Measurements from ENCODE around the gene ROR1. TPM values are rescaled to one million over a fixed set of nuclear protein-coding genes. Genes with fewer than 3 reads are reported as not detected.

The ROR1 gene
- polyA plus RNA-seq, 1 of the 3 experiments (the other 2 are of a cell fraction) = 4.0 TPM

DNA sequence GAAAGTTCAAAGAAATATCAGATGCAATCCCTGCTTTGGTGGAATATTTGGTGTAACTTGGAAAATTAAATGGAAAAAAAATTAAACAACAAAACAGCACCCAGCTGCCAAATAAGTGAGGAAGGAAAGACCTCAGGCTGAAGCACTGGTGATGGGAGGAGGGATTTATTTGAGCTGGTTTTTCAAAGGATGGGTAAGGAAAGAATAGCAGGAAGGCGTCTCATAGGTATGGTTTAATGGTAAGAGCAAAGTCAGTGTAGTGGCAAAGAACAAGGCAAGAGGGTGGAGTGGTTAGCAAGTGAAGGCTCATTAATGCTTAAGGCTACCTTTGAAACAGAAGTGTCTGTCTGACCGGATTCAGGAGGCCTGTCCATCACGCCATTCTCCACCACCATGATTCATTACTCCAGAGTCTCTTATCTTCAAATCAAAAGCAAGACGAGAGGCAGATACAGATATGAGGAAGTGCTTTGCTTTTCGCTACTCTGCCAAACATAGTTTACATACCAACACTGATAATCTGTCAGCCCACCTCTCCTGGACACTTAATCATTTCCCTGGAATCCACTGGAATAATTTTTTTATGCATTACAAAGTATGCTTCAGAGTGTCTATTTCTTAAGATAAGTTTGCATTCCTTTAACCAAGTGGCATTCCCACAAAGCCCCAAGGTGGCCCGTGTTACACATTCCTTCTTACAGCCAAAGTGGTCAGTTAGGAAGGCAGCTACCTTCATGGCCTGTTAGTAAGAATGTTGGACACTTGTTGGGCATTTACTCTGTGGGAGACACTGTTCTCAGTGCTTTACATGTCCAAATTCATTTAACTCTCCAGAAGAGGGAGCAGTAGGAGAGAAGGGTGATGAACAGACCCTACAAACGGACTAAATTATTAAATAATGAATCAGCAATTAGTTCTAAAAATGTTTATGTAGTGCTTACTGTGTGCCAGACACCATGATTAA, 146.6 kb downstream of the ROR1 start:
- Histone ChIP-seq H3K4me1 (ENCODE audit: control insufficient read depth in 1 of 2, insufficient read depth in 2 of 2, low read depth in 1 of 2, low read length in 1 of 2) (peaks cover 4 to 27% of the 10 kb centered on the region in 2 experiments; a peak in 3 of 4 replicates), H3K4me3 (ENCODE audit: low read depth in 2 of 2, low read length in 1 of 2) (no peak overlapping the region), H3K27me3 (ENCODE audit: insufficient read depth) (no peaks in the 10 kb centered on the region), H3K9me2 (no peaks in the 10 kb centered on the region), H3K9me3 (no peaks in the 10 kb centered on the region), H4K20me1 (ENCODE audit: insufficient read depth) (no peaks in the 10 kb centered on the region), H3K36me3 (replicated peaks in 1 of 2; ENCODE audit: control insufficient read depth in 1 of 2, insufficient read depth in 2 of 2, low read length in 1 of 2) (no peaks in the 10 kb centered on the region), H3K4me2 (peak overlapping the region; percentile 30), H3K79me2 (ENCODE audit: insufficient read depth) (no peaks in the 10 kb centered on the region), H3K27ac (ENCODE audit: low read depth in 2 of 2, low read length in 1 of 2) (peak overlapping the region; percentile 54 to 87), H3K9ac (no peak overlapping the region), H2AFZ (ENCODE audit: low read depth) (no peak overlapping the region), H3F3A (replicated peaks; ENCODE audit: insufficient read depth) (peaks cover 15% of the 10 kb centered on the region)
- DNase-seq = no peak
- ChIA-PET POLR2A (interaction anchor here (0.6 kb wide), 1 partner anchor 196 kb away, joined by 3 read pairs; no protein-coding TSS in a partner anchor), CTCF (interaction anchor here (0.6 to 3.5 kb wide), 10 partner anchors 10 to 246 kb away, joined by 3 to 16 read pairs (median 3); no protein-coding TSS in a partner anchor)
- WGBS (ENCODE audit: low lambda C conversion rate) = 12% methylated on average over 7 of the region's 7 CpGs
- TF ChIP-seq NRF1 (IDR thresholded peaks at IDR 0.05; ENCODE audit: low read depth, low read length) = no peak
- TF ChIP-seq RCOR1 (IDR thresholded peaks at IDR 0.05; ENCODE audit: low read length) = no peak
- no peak for TF ChIP-seq RFX5 (IDR thresholded peaks at IDR 0.05; ENCODE audit: low read length)
- TF ChIP-seq FOXJ3 (CRISPR knock-in tag; IDR thresholded peaks at IDR 0.05) = no peak
- TF ChIP-seq GABPA (IDR thresholded peaks at IDR 0.05; ENCODE audit: low read depth) = peak; percentile 40; the same call in 1 of the 2 replicates
- TF ChIP-seq MEF2A (IDR thresholded peaks at IDR 0.05; ENCODE audit: borderline replicate concordance, low read depth) = peak; percentile 75
- peak; percentile 97 for TF ChIP-seq JUND (IDR thresholded peaks at IDR 0.05)
- peak; percentile 87 for TF ChIP-seq FOSL2 (IDR thresholded peaks at IDR 0.05; ENCODE audit: borderline replicate concordance, low read depth)
- no peak for TF ChIP-seq CHD2 (IDR thresholded peaks at IDR 0.05; ENCODE audit: low read length, partially characterized antibody)
- TF ChIP-seq EP300 (IDR thresholded peaks at IDR 0.05; ENCODE audit: borderline replicate concordance in 1 of 2, low read depth in 1 of 2, low read length in 1 of 2) = peak; percentile 77 to 99
- TF ChIP-seq FOXM1 (IDR thresholded peaks at IDR 0.05; ENCODE audit: low read depth) = peak; percentile 96
- TF ChIP-seq TAF1 (IDR thresholded peaks at IDR 0.05; ENCODE audit: borderline replicate concordance, low read depth, low read length) = peak; percentile 48; the same call in 1 of the 2 replicates
- peak; percentile 34; the same call in 1 of the 2 replicates for TF ChIP-seq SMC3 (IDR thresholded peaks at IDR 0.05; ENCODE audit: low read depth, low read length)
- TF ChIP-seq, protein P1, sequence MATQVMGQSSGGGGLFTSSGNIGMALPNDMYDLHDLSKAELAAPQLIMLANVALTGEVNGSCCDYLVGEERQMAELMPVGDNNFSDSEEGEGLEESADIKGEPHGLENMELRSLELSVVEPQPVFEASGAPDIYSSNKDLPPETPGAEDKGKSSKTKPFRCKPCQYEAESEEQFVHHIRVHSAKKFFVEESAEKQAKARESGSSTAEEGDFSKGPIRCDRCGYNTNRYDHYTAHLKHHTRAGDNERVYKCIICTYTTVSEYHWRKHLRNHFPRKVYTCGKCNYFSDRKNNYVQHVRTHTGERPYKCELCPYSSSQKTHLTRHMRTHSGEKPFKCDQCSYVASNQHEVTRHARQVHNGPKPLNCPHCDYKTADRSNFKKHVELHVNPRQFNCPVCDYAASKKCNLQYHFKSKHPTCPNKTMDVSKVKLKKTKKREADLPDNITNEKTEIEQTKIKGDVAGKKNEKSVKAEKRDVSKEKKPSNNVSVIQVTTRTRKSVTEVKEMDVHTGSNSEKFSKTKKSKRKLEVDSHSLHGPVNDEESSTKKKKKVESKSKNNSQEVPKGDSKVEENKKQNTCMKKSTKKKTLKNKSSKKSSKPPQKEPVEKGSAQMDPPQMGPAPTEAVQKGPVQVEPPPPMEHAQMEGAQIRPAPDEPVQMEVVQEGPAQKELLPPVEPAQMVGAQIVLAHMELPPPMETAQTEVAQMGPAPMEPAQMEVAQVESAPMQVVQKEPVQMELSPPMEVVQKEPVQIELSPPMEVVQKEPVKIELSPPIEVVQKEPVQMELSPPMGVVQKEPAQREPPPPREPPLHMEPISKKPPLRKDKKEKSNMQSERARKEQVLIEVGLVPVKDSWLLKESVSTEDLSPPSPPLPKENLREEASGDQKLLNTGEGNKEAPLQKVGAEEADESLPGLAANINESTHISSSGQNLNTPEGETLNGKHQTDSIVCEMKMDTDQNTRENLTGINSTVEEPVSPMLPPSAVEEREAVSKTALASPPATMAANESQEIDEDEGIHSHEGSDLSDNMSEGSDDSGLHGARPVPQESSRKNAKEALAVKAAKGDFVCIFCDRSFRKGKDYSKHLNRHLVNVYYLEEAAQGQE (IDR thresholded peaks at IDR 0.05; ENCODE audit: low read depth, low read length) = peak; percentile 61; the same call in 1 of the 2 replicates
- TF ChIP-seq TEAD4 (IDR thresholded peaks at IDR 0.05; ENCODE audit: borderline replicate concordance, insufficient read depth) = peak; percentile 100
- TF ChIP-seq POLR2AphosphoS5 (IDR thresholded peaks at IDR 0.05; ENCODE audit: low read depth, low read length) = peak; percentile 85
- TF ChIP-seq, protein P2, sequence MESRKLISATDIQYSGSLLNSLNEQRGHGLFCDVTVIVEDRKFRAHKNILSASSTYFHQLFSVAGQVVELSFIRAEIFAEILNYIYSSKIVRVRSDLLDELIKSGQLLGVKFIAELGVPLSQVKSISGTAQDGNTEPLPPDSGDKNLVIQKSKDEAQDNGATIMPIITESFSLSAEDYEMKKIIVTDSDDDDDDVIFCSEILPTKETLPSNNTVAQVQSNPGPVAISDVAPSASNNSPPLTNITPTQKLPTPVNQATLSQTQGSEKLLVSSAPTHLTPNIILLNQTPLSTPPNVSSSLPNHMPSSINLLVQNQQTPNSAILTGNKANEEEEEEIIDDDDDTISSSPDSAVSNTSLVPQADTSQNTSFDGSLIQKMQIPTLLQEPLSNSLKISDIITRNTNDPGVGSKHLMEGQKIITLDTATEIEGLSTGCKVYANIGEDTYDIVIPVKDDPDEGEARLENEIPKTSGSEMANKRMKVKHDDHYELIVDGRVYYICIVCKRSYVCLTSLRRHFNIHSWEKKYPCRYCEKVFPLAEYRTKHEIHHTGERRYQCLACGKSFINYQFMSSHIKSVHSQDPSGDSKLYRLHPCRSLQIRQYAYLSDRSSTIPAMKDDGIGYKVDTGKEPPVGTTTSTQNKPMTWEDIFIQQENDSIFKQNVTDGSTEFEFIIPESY (IDR thresholded peaks at IDR 0.05; ENCODE audit: borderline replicate concordance, low read depth) = peak; percentile 87
- TF ChIP-seq GATA2 (CRISPR knock-in tag; IDR thresholded peaks at IDR 0.05) = no peak
- TF ChIP-seq, protein P3, sequence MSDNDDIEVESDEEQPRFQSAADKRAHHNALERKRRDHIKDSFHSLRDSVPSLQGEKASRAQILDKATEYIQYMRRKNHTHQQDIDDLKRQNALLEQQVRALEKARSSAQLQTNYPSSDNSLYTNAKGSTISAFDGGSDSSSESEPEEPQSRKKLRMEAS (IDR thresholded peaks at IDR 0.05; ENCODE audit: low read depth) = peak; percentile 66
- TF ChIP-seq ELF1 (IDR thresholded peaks at IDR 0.05) = peak; percentile 93
- TF ChIP-seq YY1 (IDR thresholded peaks at IDR 0.05; ENCODE audit: low read depth) = peak; percentile 15; the same call in 1 of the 2 replicates
- TF ChIP-seq, protein P4, sequence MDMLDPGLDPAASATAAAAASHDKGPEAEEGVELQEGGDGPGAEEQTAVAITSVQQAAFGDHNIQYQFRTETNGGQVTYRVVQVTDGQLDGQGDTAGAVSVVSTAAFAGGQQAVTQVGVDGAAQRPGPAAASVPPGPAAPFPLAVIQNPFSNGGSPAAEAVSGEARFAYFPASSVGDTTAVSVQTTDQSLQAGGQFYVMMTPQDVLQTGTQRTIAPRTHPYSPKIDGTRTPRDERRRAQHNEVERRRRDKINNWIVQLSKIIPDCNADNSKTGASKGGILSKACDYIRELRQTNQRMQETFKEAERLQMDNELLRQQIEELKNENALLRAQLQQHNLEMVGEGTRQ (IDR thresholded peaks at IDR 0.05; ENCODE audit: borderline replicate concordance, low read depth, low read length) = no peak
- TF ChIP-seq, protein P5, sequence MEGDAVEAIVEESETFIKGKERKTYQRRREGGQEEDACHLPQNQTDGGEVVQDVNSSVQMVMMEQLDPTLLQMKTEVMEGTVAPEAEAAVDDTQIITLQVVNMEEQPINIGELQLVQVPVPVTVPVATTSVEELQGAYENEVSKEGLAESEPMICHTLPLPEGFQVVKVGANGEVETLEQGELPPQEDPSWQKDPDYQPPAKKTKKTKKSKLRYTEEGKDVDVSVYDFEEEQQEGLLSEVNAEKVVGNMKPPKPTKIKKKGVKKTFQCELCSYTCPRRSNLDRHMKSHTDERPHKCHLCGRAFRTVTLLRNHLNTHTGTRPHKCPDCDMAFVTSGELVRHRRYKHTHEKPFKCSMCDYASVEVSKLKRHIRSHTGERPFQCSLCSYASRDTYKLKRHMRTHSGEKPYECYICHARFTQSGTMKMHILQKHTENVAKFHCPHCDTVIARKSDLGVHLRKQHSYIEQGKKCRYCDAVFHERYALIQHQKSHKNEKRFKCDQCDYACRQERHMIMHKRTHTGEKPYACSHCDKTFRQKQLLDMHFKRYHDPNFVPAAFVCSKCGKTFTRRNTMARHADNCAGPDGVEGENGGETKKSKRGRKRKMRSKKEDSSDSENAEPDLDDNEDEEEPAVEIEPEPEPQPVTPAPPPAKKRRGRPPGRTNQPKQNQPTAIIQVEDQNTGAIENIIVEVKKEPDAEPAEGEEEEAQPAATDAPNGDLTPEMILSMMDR (IDR thresholded peaks at IDR 0.05) = peak; percentile 61
- TF ChIP-seq TCF12 (IDR thresholded peaks at IDR 0.05) = peak; percentile 99
